ENCODE data around the gene DOCK4.

DNA sequence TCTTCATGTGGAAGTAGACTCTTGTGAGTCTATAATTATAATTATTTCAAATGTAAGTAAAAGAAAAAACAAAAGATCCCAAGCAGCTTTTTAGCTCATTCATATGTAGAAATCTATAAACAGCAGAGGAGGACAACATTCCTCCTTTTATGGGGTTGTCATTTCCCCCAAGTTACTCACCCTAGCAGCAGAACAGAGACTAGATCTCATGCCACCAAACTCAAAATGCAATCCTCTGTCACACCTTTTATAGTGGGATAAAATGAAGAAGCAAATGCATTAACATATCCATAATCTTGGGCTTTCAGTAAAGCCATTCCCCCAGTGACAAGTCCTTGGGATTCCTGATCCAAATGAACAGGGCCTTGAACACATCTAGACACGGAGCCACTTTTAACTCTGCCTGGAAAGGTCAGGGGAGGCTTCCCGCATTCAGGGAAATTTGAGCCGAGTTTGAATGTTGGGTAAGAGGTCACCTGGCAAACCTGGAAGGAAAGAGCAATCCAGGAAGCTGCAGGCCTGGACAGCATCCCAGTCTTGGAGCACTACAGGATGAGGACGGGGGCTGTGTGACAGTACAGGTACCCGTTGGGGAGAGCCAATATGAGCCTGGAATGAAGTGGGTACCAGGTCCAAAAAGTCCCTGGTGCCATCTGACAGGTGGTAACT lies 76.4 kb downstream of the DOCK4 start:
- no peak for TF ChIP-seq POLR2A (IDR thresholded peaks at IDR 0.05)
- TF ChIP-seq, protein P1, sequence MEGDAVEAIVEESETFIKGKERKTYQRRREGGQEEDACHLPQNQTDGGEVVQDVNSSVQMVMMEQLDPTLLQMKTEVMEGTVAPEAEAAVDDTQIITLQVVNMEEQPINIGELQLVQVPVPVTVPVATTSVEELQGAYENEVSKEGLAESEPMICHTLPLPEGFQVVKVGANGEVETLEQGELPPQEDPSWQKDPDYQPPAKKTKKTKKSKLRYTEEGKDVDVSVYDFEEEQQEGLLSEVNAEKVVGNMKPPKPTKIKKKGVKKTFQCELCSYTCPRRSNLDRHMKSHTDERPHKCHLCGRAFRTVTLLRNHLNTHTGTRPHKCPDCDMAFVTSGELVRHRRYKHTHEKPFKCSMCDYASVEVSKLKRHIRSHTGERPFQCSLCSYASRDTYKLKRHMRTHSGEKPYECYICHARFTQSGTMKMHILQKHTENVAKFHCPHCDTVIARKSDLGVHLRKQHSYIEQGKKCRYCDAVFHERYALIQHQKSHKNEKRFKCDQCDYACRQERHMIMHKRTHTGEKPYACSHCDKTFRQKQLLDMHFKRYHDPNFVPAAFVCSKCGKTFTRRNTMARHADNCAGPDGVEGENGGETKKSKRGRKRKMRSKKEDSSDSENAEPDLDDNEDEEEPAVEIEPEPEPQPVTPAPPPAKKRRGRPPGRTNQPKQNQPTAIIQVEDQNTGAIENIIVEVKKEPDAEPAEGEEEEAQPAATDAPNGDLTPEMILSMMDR (IDR thresholded peaks at IDR 0.05), result no peak
